ENCODE results near the gene TTF1.

TTF1 gene

GRCh38 chr9:132430998-132431397 is 24.4 kb upstream of the TTF1 start:
- FAIRE-seq (no peak), DNase-seq (ENCODE audit: insufficient read length) (no peak)
- no peak for TF ChIP-seq TAF1 (IDR thresholded peaks at IDR 0.05; ENCODE audit: borderline replicate concordance, low read depth, low read length)
- no peak for TF ChIP-seq POLR2AphosphoS5 (IDR thresholded peaks at IDR 0.05; ENCODE audit: low read depth, low read length)
- no peak for TF ChIP-seq POLR2A (IDR thresholded peaks at IDR 0.05; ENCODE audit: low read depth, low read length)

GRCh38 chr9:132426639-132427414 is 20.2 kb upstream of the TTF1 start:
- no peak for TF ChIP-seq POLR2A (IDR thresholded peaks at IDR 0.05; ENCODE audit: low read depth, low read length)
- no peak for TF ChIP-seq POLR2AphosphoS5 (IDR thresholded peaks at IDR 0.05; ENCODE audit: low read depth, low read length)
- no peak for TF ChIP-seq TAF1 (IDR thresholded peaks at IDR 0.05; ENCODE audit: borderline replicate concordance, low read depth, low read length)
- FAIRE-seq = no peak
- DNase-seq (ENCODE audit: insufficient read length) = no peak

GRCh38 chr9:132425675-132426062 is 19.0 kb upstream of the TTF1 start:
- TF ChIP-seq POLR2A (IDR thresholded peaks at IDR 0.05; ENCODE audit: low read depth, low read length) (no peak), TAF1 (IDR thresholded peaks at IDR 0.05; ENCODE audit: borderline replicate concordance, low read depth, low read length) (no peak), POLR2AphosphoS5 (IDR thresholded peaks at IDR 0.05; ENCODE audit: low read depth, low read length) (no peak)
- DNase-seq (ENCODE audit: insufficient read length) = no peak
- no peak for FAIRE-seq

- FAIRE-seq = no peak
- TF ChIP-seq POLR2AphosphoS5 (IDR thresholded peaks at IDR 0.05; ENCODE audit: low read depth, low read length) (no peak), POLR2A (IDR thresholded peaks at IDR 0.05; ENCODE audit: low read depth, low read length) (no peak), TAF1 (IDR thresholded peaks at IDR 0.05; ENCODE audit: borderline replicate concordance, low read depth, low read length) (no peak)
- DNase-seq (ENCODE audit: insufficient read length) = no peak
Measured at GRCh38 chr9:132424857-132425674, 18.4 kb upstream of the TTF1 start.

GRCh38 chr9:132423503-132423902 is 16.9 kb upstream of the TTF1 start:
- no peak for TF ChIP-seq TAF1 (IDR thresholded peaks at IDR 0.05; ENCODE audit: borderline replicate concordance, low read depth, low read length)
- no peak for TF ChIP-seq POLR2AphosphoS5 (IDR thresholded peaks at IDR 0.05; ENCODE audit: low read depth, low read length)
- TF ChIP-seq POLR2A (IDR thresholded peaks at IDR 0.05; ENCODE audit: low read depth, low read length) = no peak
- DNase-seq (ENCODE audit: insufficient read length) (no peak), FAIRE-seq (no peak)

- FAIRE-seq (no peak), DNase-seq (ENCODE audit: insufficient read length) (no peak)
- TF ChIP-seq TAF1 (IDR thresholded peaks at IDR 0.05; ENCODE audit: borderline replicate concordance, low read depth, low read length) (no peak), POLR2AphosphoS5 (IDR thresholded peaks at IDR 0.05; ENCODE audit: low read depth, low read length) (no peak), POLR2A (IDR thresholded peaks at IDR 0.05; ENCODE audit: low read depth, low read length) (no peak)
Measured at GRCh38 chr9:132422574-132422973, 15.9 kb upstream of the TTF1 start.

- TF ChIP-seq TAF1 (IDR thresholded peaks at IDR 0.05; ENCODE audit: borderline replicate concordance, low read depth, low read length) (no peak), POLR2A (IDR thresholded peaks at IDR 0.05; ENCODE audit: low read depth, low read length) (no peak), POLR2AphosphoS5 (IDR thresholded peaks at IDR 0.05; ENCODE audit: low read depth, low read length) (no peak)
- no peak for DNase-seq (ENCODE audit: insufficient read length)
- no peak for FAIRE-seq
Measured at GRCh38 chr9:132418726-132419363, 12.2 kb upstream of the TTF1 start.

GRCh38 chr9:132415181-132415580 is 8.5 kb upstream of the TTF1 start:
- TF ChIP-seq POLR2A (IDR thresholded peaks at IDR 0.05; ENCODE audit: low read depth, low read length) (no peak), POLR2AphosphoS5 (IDR thresholded peaks at IDR 0.05; ENCODE audit: low read depth, low read length) (no peak), TAF1 (IDR thresholded peaks at IDR 0.05; ENCODE audit: borderline replicate concordance, low read depth, low read length) (no peak)
- no peak for FAIRE-seq

GRCh38 chr9:132414731-132415130 is 8.1 kb upstream of the TTF1 start:
- DNase-seq (ENCODE audit: insufficient read length) = no peak
- TF ChIP-seq TAF1 (IDR thresholded peaks at IDR 0.05; ENCODE audit: borderline replicate concordance, low read depth, low read length) = no peak
- no peak for TF ChIP-seq POLR2AphosphoS5 (IDR thresholded peaks at IDR 0.05; ENCODE audit: low read depth, low read length)
- no peak for TF ChIP-seq POLR2A (IDR thresholded peaks at IDR 0.05; ENCODE audit: low read depth, low read length)
- FAIRE-seq = no peak

More at GRCh38 chr9:132415181-132415580, 8.5 kb upstream of the TTF1 start:
- no peak for DNase-seq (ENCODE audit: insufficient read length)

GRCh38 chr9:132413926-132414325 is 7.3 kb upstream of the TTF1 start:
- FAIRE-seq = no peak
- DNase-seq (ENCODE audit: insufficient read length) = no peak
- TF ChIP-seq POLR2AphosphoS5 (IDR thresholded peaks at IDR 0.05; ENCODE audit: low read depth, low read length) = no peak
- TF ChIP-seq TAF1 (IDR thresholded peaks at IDR 0.05; ENCODE audit: borderline replicate concordance, low read depth, low read length) = no peak
- no peak for TF ChIP-seq POLR2A (IDR thresholded peaks at IDR 0.05; ENCODE audit: low read depth, low read length)

- FAIRE-seq = no peak
- DNase-seq (ENCODE audit: insufficient read length) = no peak
- TF ChIP-seq POLR2AphosphoS5 (IDR thresholded peaks at IDR 0.05; ENCODE audit: low read depth, low read length) = no peak
- no peak for TF ChIP-seq POLR2A (IDR thresholded peaks at IDR 0.05; ENCODE audit: low read depth, low read length)
Measured at GRCh38 chr9:132412089-132412488, 5.4 kb upstream of the TTF1 start.
